GM20000 (cell line): ENCODE results near the gene TEDDM1.
"Not testable (repeated sequence)": the region's sequence is repeated elsewhere in the genome, so short reads cannot be mapped to it uniquely, and the experiment has no call there.

Experiments used
- DNase-seq: peaks from one replicate; pipeline ENCODE4 v3.0.0; 2012; ENCODE audit warnings: low spot score
- TF ChIP-seq, protein P1 (sequence below): IDR thresholded peaks from 2 replicates; pipeline ENCODE4 v1.5.1; 2012; ENCODE audit warnings: mild to moderate bottlenecking, control low read depth; ENCODE audit errors: extremely low read depth, missing control alignments

The TEDDM1 gene, protein sequence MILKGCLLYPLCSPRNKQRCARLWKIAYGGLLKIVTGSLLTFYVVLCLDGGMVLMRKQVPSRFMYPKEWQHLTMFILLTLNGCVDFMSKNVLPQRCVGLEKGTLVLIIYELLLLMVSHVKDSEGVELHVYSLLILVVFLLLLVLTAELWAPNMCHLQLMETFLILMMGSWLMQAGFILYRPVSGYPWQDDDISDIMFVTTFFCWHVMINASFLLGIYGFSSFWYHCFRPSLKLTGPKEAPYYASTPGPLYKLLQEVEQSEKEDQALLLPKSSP

DNA sequence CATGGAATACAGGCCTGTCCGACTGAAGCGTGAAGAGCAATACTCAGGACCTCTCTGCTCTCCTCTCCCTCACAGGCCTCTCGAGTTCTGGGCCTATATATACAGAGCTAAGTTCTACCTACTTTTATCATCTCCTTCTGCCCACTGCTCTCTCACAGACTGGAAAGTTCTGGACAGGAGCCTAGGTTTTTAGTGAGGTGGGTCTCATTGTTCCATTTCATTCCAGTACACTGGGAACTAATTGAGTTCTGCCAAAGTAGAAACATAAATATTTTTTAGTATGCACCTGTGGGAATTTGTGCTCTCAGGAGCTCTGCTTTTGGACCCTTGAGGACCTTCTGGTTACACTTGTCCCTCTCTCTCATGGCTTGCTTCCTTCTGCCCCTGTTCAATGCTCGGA is at the start of gene TEDDM1:
Gene TEDDM1 (minus strand): TSS at position 101 of the 400 bp plus-strand sequence. CDS start 182 bp downstream, outside the sequence.
- no peak for DNase-seq
- TF ChIP-seq, protein P1, sequence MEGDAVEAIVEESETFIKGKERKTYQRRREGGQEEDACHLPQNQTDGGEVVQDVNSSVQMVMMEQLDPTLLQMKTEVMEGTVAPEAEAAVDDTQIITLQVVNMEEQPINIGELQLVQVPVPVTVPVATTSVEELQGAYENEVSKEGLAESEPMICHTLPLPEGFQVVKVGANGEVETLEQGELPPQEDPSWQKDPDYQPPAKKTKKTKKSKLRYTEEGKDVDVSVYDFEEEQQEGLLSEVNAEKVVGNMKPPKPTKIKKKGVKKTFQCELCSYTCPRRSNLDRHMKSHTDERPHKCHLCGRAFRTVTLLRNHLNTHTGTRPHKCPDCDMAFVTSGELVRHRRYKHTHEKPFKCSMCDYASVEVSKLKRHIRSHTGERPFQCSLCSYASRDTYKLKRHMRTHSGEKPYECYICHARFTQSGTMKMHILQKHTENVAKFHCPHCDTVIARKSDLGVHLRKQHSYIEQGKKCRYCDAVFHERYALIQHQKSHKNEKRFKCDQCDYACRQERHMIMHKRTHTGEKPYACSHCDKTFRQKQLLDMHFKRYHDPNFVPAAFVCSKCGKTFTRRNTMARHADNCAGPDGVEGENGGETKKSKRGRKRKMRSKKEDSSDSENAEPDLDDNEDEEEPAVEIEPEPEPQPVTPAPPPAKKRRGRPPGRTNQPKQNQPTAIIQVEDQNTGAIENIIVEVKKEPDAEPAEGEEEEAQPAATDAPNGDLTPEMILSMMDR = no peak

- no peak for DNase-seq
- TF ChIP-seq, protein P1 = no peak
These were observed 49.6 kb upstream of the TEDDM1 start, which contains the start of gene RGSL1 for GRCh38 chr1:182450087-182450486. Gene RGSL1, plus strand, starts transcription at chr1:182450146. Its CDS starts 20 bp downstream, at chr1:182450166.

DNA sequence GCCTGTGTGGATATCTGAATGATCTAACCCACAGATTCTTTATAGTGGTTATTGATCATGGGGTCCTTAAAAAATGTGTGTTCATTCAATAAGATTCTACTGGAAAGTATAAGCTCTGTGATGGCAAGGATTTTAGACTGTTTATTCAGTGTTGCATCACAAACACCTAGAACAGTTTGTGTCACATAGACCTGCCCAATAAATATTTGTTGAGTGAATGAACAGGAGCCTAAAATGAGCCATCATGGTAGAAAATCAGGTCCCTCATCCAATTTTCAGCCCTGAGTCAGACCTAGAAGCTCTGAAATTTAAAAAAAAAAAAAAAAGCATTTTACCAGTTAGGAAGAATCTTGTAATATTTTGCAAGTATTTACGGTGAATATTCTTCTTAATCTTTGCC is 47.2 kb upstream of the TEDDM1 start:
- DNase-seq = no peak
- TF ChIP-seq, protein P1 = no peak

DNA sequence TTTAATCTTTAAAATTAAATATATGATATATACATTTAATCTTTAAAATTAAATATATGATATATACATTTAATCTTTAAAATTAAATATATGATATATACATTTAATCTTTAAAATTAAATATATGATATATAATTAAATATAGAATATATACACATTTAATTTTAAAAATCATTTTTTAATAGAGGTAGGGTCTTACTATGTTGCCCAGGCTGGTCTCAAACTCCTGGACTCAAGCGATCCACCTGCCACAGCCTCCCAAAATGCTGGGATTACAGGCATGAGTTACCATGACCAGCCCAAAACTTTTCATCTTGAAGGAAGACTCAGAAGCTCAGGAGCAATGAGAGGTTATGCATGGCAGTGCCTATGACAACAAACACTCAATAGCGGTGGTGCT is 46.7 kb upstream of the TEDDM1 start:
- DNase-seq = not testable (repeated sequence)

DNA sequence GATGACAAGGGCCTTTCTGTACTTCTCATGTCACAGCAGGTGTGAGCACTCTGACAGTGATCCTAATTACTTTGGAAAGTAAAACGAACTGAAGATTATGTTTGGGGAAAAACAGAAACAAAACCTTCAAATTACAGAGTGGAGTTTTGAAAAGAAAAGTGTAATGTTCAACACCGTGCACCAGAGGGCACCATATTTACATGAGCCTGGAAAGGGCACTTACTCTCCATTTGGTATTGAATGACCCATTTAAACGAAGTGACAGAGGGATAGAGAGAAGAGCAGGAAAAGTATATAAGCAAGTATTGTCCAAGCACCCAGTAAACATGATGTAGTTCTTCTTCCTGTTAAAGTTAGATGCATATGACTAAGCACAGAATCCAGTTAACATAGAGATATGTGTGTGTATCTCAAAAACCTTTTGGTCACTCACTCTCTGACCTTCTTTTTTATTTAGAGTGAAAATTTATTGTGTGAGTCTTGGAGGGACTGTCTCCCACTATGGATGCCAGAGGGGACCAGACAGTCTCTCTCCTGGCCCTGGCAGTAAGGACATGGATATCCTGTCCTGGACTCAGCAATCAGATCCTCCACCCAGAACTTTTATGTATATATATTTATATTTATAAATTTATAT is 45.7 kb upstream of the TEDDM1 start:
- DNase-seq = peak; percentile 76
- TF ChIP-seq, protein P1 = peak; percentile 57

GRCh38 chr1:182444497-182444896 is 44.0 kb upstream of the TEDDM1 start:
- TF ChIP-seq, protein P1 = peak; percentile 13
- DNase-seq = peak; percentile 20

GRCh38 chr1:182442333-182442732 is 41.9 kb upstream of the TEDDM1 start:
- TF ChIP-seq, protein P1 = no peak

More at GRCh38 chr1:182442333-182442732, 41.9 kb upstream of the TEDDM1 start:
- DNase-seq = no peak
